ENCODE results near the gene ATIC. TPM values are rescaled to one million over a fixed set of nuclear protein-coding genes. Genes with fewer than 3 reads are reported as not detected.
"Not testable (repeated sequence)": the region's sequence is repeated elsewhere in the genome, so short reads cannot be mapped to it uniquely, and the experiment has no call there.

Gene ATIC
- total and polyA plus RNA-seq, 2 donors (not counting 1 experiment from before 2014, with no cell fraction given) = 40.3 to 92.7 TPM

- Histone ChIP-seq H2AFZ (ENCODE audit: low read length) (no peak overlapping the region), H3K4me2 (ENCODE audit: extremely low read depth, insufficient read depth, low read length) (no peak overlapping the region)
These were observed 9.9 kb upstream of the ATIC start for GRCh38 chr2:215301994-215302393.

DNA sequence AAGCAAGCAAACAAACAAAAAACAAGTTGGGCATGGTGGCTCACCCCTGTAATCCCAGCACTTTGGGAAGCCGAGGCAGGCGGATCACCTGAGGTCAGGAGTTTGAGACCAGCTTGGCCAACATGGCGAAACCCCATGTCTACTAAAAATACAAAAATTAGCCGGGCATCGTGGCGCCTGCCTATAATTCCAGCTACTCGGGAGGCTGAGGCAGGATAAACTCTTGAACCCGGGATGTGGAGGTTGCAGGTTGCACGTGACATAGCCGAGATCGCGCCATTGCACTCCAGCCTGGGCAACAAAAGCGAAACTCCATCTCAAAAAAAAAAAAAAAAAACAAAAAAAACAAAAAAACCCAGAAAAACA lies 617 bp upstream of the ATIC start:
- H3K9me3 ChIP-seq (ENCODE audit: control insufficient read depth, insufficient read depth, low read depth, low read length); H4K20me1 ChIP-seq (ENCODE audit: control insufficient read depth, extremely low read depth, insufficient read depth, low read length); H3K9ac ChIP-seq (ENCODE audit: insufficient read depth, low read length); H3K36me3 ChIP-seq (ENCODE audit: control insufficient read depth, insufficient read depth, low read length); H3K79me2 ChIP-seq (ENCODE audit: control insufficient read depth, insufficient read depth, low read length); DNase-seq (ENCODE audit: low read depth in 2 of 2); H3K4me1 ChIP-seq (ENCODE audit: control insufficient read depth, extremely low read depth, insufficient read depth, low read length); H3K27me3 ChIP-seq (ENCODE audit: control insufficient read depth, insufficient read depth, low read length): not testable (repeated sequence)
- H3K4me3 ChIP-seq (replicated peaks in 1 of 4; ENCODE audit: control extremely low read depth in 1 of 4, insufficient read depth in 1 of 4, low read depth in 3 of 4, low read length in 4 of 4) = peak overlapping the region; percentile 73 to 95 (median 84)
- H3K4me2 ChIP-seq (ENCODE audit: extremely low read depth, insufficient read depth, low read length) = peak overlapping the region; percentile 100
- peak overlapping the region; percentile 41 for H2AFZ ChIP-seq (ENCODE audit: low read length)
- H3K27ac ChIP-seq (ENCODE audit: insufficient read depth, low read length) = peak overlapping the region; percentile 88

More at GRCh38 chr2:215301994-215302393, 9.9 kb upstream of the ATIC start:
- no peaks in the 10 kb centered on the region for H3K9me3 ChIP-seq (ENCODE audit: control insufficient read depth, insufficient read depth, low read depth, low read length)
- H3K27ac ChIP-seq (ENCODE audit: insufficient read depth, low read length) = no peak overlapping the region
- H3K4me3 ChIP-seq (replicated peaks in 1 of 4; ENCODE audit: control extremely low read depth in 1 of 4, insufficient read depth in 1 of 4, low read depth in 3 of 4, low read length in 4 of 4) = no peak overlapping the region
- no peak for DNase-seq (ENCODE audit: low read depth in 2 of 2)
- no peak overlapping the region for H3K9ac ChIP-seq (ENCODE audit: insufficient read depth, low read length)
- peaks cover 4% of the 10 kb centered on the region for H3K4me1 ChIP-seq (ENCODE audit: control insufficient read depth, extremely low read depth, insufficient read depth, low read length)
- H4K20me1 ChIP-seq (ENCODE audit: control insufficient read depth, extremely low read depth, insufficient read depth, low read length) = no peaks in the 10 kb centered on the region
- no peaks in the 10 kb centered on the region for H3K27me3 ChIP-seq (ENCODE audit: control insufficient read depth, insufficient read depth, low read length)
- no peak for TF ChIP-seq EZH2 (IDR thresholded peaks at IDR 0.05; ENCODE audit: low read length, missing control alignments)
- TF ChIP-seq, protein P1, sequence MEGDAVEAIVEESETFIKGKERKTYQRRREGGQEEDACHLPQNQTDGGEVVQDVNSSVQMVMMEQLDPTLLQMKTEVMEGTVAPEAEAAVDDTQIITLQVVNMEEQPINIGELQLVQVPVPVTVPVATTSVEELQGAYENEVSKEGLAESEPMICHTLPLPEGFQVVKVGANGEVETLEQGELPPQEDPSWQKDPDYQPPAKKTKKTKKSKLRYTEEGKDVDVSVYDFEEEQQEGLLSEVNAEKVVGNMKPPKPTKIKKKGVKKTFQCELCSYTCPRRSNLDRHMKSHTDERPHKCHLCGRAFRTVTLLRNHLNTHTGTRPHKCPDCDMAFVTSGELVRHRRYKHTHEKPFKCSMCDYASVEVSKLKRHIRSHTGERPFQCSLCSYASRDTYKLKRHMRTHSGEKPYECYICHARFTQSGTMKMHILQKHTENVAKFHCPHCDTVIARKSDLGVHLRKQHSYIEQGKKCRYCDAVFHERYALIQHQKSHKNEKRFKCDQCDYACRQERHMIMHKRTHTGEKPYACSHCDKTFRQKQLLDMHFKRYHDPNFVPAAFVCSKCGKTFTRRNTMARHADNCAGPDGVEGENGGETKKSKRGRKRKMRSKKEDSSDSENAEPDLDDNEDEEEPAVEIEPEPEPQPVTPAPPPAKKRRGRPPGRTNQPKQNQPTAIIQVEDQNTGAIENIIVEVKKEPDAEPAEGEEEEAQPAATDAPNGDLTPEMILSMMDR (conservative IDR thresholded peaks at IDR 0.05 in 1 of 2, IDR thresholded peaks at IDR 0.05 in 1 of 2; ENCODE audit: low read depth in 1 of 2, low read length in 2 of 2) = no peak
- no peaks in the 10 kb centered on the region for H3K36me3 ChIP-seq (ENCODE audit: control insufficient read depth, insufficient read depth, low read length)
- no peaks in the 10 kb centered on the region for H3K79me2 ChIP-seq (ENCODE audit: control insufficient read depth, insufficient read depth, low read length)

DNA sequence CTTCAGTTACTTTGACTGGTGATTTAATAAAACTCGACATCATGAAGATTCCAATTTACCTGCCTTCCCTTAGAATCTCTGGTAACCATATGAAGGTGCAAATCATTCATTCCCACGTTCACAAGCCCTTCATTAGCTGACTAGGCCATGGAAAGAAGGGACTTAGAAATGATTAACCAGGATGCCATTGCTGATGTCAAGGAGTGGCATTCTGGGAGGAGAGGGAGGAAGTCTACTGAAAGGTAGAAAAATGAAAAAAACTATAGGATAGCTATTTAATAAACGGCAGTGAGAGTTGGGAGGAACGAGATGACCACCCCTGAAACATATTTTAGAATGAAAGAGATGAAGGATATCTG lies 1.4 kb downstream of the ATIC start:
- H3K9me3 ChIP-seq (ENCODE audit: control insufficient read depth, insufficient read depth, low read depth, low read length) = no peaks in the 10 kb centered on the region
- no peaks in the 10 kb centered on the region for H4K20me1 ChIP-seq (ENCODE audit: control insufficient read depth, extremely low read depth, insufficient read depth, low read length)
- peaks cover 5% of the 10 kb centered on the region for H3K4me1 ChIP-seq (ENCODE audit: control insufficient read depth, extremely low read depth, insufficient read depth, low read length)
- no peaks in the 10 kb centered on the region for H3K36me3 ChIP-seq (ENCODE audit: control insufficient read depth, insufficient read depth, low read length)
- H3K9ac ChIP-seq (ENCODE audit: insufficient read depth, low read length) = no peak overlapping the region
- no peak for TF ChIP-seq EZH2 (IDR thresholded peaks at IDR 0.05; ENCODE audit: low read length, missing control alignments)
- TF ChIP-seq, protein P1 (conservative IDR thresholded peaks at IDR 0.05 in 1 of 2, IDR thresholded peaks at IDR 0.05 in 1 of 2; ENCODE audit: low read depth in 1 of 2, low read length in 2 of 2) = no peak
- DNase-seq (ENCODE audit: low read depth in 2 of 2) = no peak
- no peak overlapping the region for H3K27ac ChIP-seq (ENCODE audit: insufficient read depth, low read length)
- no peak overlapping the region for H2AFZ ChIP-seq (ENCODE audit: low read length)
- no peaks in the 10 kb centered on the region for H3K27me3 ChIP-seq (ENCODE audit: control insufficient read depth, insufficient read depth, low read length)
- no peak overlapping the region for H3K4me3 ChIP-seq (replicated peaks in 1 of 4; ENCODE audit: control extremely low read depth in 1 of 4, insufficient read depth in 1 of 4, low read depth in 3 of 4, low read length in 4 of 4)
- peaks cover 4% of the 10 kb centered on the region for H3K79me2 ChIP-seq (ENCODE audit: control insufficient read depth, insufficient read depth, low read length)
- H3K4me2 ChIP-seq (ENCODE audit: extremely low read depth, insufficient read depth, low read length) = peak overlapping the region; percentile 1
